A549 (cell line): ENCODE data around the gene SYTL1.

Experiments used
- BHLHE40 ChIP-seq: IDR thresholded peaks from 2 replicates; pipeline ENCODE4 v1.6.1; 2012; ENCODE audit warnings: low read depth, low read length, inconsistent platforms
- CBX2 ChIP-seq: fragments of 200-600 bp; sonication (generic); IDR thresholded peaks from 2 replicates; pipeline ENCODE4 v1.6.1; 2016; ENCODE audit warnings: low read depth, mild to moderate bottlenecking, borderline replicate concordance
- CHD2 ChIP-seq: fragments of 150-350 bp; IDR thresholded peaks from 2 replicates; pipeline ENCODE4 v1.6.1; 2014; ENCODE audit warnings: low read length; ENCODE audit not compliant: partially characterized antibody
- HEYL ChIP-seq: fragments of 250-450 bp; sonication (Bioruptor Pico); IDR thresholded peaks from 2 replicates; pipeline ENCODE4 v1.8.0; 2021; ENCODE audit warnings: mild to moderate bottlenecking, moderate library complexity
- TF ChIP-seq, protein P1 (sequence below): fragments of >200 bp; sonication (Bioruptor Twin); formaldehyde crosslinking; IDR thresholded peaks from 3 replicates; pipeline ENCODE4 v1.5.1; 2016

- TF ChIP-seq, protein P1, sequence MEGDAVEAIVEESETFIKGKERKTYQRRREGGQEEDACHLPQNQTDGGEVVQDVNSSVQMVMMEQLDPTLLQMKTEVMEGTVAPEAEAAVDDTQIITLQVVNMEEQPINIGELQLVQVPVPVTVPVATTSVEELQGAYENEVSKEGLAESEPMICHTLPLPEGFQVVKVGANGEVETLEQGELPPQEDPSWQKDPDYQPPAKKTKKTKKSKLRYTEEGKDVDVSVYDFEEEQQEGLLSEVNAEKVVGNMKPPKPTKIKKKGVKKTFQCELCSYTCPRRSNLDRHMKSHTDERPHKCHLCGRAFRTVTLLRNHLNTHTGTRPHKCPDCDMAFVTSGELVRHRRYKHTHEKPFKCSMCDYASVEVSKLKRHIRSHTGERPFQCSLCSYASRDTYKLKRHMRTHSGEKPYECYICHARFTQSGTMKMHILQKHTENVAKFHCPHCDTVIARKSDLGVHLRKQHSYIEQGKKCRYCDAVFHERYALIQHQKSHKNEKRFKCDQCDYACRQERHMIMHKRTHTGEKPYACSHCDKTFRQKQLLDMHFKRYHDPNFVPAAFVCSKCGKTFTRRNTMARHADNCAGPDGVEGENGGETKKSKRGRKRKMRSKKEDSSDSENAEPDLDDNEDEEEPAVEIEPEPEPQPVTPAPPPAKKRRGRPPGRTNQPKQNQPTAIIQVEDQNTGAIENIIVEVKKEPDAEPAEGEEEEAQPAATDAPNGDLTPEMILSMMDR = no peak
- no peak for TF ChIP-seq CHD2
- TF ChIP-seq HEYL (CRISPR knock-in tag) = no peak
- no peak for TF ChIP-seq BHLHE40
- TF ChIP-seq CBX2 = no peak
Observed at GRCh38 chr1:27292106-27292505, 49.7 kb upstream of the SYTL1 start.
